ENCODE measurements around the gene TMCO4.

TMCO4 gene

GRCh38 chr1:19775831-19776230 lies 23.9 kb downstream of the TMCO4 start:
- DNase-seq (ENCODE audit: low read depth in 2 of 2), result no peak

- no peak for DNase-seq (ENCODE audit: low read depth in 2 of 2)
Measured at GRCh38 chr1:19775317-19775716, 24.4 kb downstream of the TMCO4 start.

- DNase-seq (ENCODE audit: low read depth in 2 of 2), result no peak
Measured at GRCh38 chr1:19774180-19774785, 25.4 kb downstream of the TMCO4 start.

GRCh38 chr1:19773485-19773884 lies 26.2 kb downstream of the TMCO4 start:
- DNase-seq (ENCODE audit: low read depth in 2 of 2), result no peak

GRCh38 chr1:19772053-19772452 lies 27.7 kb downstream of the TMCO4 start:
- no peak for DNase-seq (ENCODE audit: low read depth in 2 of 2)

GRCh38 chr1:19771350-19771749 lies 28.4 kb downstream of the TMCO4 start:
- no peak for DNase-seq (ENCODE audit: low read depth in 2 of 2)

- DNase-seq (ENCODE audit: low read depth in 2 of 2), result no peak
Measured at GRCh38 chr1:19770436-19771190, 29.1 kb downstream of the TMCO4 start.

- DNase-seq (ENCODE audit: low read depth in 2 of 2), result no peak
Measured at GRCh38 chr1:19769211-19769932, 30.3 kb downstream of the TMCO4 start.

- no peak for DNase-seq (ENCODE audit: low read depth in 2 of 2)
Measured at GRCh38 chr1:19768353-19769210, 31.1 kb downstream of the TMCO4 start.

- DNase-seq (ENCODE audit: low read depth in 2 of 2), result no peak
Measured at GRCh38 chr1:19765623-19766022, 34.1 kb downstream of the TMCO4 start.

GRCh38 chr1:19764848-19765247 lies 34.9 kb downstream of the TMCO4 start:
- DNase-seq (ENCODE audit: low read depth in 2 of 2), result no peak

- DNase-seq (ENCODE audit: low read depth in 2 of 2), result no peak
Measured at GRCh38 chr1:19762175-19762779, 37.4 kb downstream of the TMCO4 start.

GRCh38 chr1:19759740-19760089 lies 40.0 kb downstream of the TMCO4 start:
- no peak for DNase-seq (ENCODE audit: low read depth in 2 of 2)

- no peak for DNase-seq (ENCODE audit: low read depth in 2 of 2)
Measured at GRCh38 chr1:19758227-19758830, 41.4 kb downstream of the TMCO4 start.

GRCh38 chr1:19757641-19758040 lies 42.1 kb downstream of the TMCO4 start:
- no peak for DNase-seq (ENCODE audit: low read depth in 2 of 2)

GRCh38 chr1:19756480-19756879 lies 43.2 kb downstream of the TMCO4 start:
- no peak for DNase-seq (ENCODE audit: low read depth in 2 of 2)

- no peak for DNase-seq (ENCODE audit: low read depth in 2 of 2)
Measured at GRCh38 chr1:19754482-19754881, 45.2 kb downstream of the TMCO4 start.

GRCh38 chr1:19752083-19752696 lies 47.5 kb downstream of the TMCO4 start:
- DNase-seq (ENCODE audit: low read depth in 2 of 2), result no peak

- DNase-seq (ENCODE audit: low read depth in 2 of 2), result no peak
Measured at GRCh38 chr1:19750882-19751276, 48.8 kb downstream of the TMCO4 start.

- no peak for DNase-seq (ENCODE audit: low read depth in 2 of 2)
Measured at GRCh38 chr1:19750101-19750881, 49.4 kb downstream of the TMCO4 start.
